ENCODE results near the gene PFAS. TPM values are rescaled to one million over a fixed set of nuclear protein-coding genes. Genes with fewer than 3 reads are reported as not detected.

PFAS gene
- total RNA-seq, 1 donor from 2014 or later = 28.3 TPM

DNA sequence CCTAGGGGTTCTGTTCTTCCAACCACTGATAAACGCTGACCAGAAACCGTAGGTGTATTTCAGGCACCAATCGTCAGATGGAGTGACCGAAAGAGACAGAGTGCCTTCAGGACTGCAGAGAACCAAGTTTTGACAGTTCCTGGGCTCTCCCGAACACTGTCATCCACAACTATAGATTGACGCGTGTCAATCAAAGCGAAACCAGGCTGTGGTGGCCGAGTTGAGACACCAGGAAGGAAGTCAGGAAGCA lies 26.8 kb upstream of the PFAS start:
- TF ChIP-seq, protein P1, sequence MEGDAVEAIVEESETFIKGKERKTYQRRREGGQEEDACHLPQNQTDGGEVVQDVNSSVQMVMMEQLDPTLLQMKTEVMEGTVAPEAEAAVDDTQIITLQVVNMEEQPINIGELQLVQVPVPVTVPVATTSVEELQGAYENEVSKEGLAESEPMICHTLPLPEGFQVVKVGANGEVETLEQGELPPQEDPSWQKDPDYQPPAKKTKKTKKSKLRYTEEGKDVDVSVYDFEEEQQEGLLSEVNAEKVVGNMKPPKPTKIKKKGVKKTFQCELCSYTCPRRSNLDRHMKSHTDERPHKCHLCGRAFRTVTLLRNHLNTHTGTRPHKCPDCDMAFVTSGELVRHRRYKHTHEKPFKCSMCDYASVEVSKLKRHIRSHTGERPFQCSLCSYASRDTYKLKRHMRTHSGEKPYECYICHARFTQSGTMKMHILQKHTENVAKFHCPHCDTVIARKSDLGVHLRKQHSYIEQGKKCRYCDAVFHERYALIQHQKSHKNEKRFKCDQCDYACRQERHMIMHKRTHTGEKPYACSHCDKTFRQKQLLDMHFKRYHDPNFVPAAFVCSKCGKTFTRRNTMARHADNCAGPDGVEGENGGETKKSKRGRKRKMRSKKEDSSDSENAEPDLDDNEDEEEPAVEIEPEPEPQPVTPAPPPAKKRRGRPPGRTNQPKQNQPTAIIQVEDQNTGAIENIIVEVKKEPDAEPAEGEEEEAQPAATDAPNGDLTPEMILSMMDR (IDR thresholded peaks at IDR 0.05) = no peak
- H3K36me3 ChIP-seq = peaks cover 2% of the 10 kb centered on the region
- intact Hi-C loops (cut with DNase I) = no loop called here
- no peaks in the 10 kb centered on the region for H3K9me3 ChIP-seq
- H3K27me3 ChIP-seq = no peaks in the 10 kb centered on the region
- ATAC-seq (peak; percentile 50), DNase-seq (no peak)
- H3K4me1 ChIP-seq = peaks cover 24% of the 10 kb centered on the region
- peak overlapping the region; percentile 96 for H3K27ac ChIP-seq
- peak overlapping the region; percentile 69 for H3K4me3 ChIP-seq

- Histone ChIP-seq H3K4me1 (peaks cover 26% of the 10 kb centered on the region), H3K27me3 (no peaks in the 10 kb centered on the region), H3K9me3 (no peaks in the 10 kb centered on the region), H3K4me3 (peak overlapping the region; percentile 69), H3K27ac (peak overlapping the region; percentile 96), H3K36me3 (peaks cover 7% of the 10 kb centered on the region)
- ATAC-seq (peak; percentile 83), DNase-seq (peak; percentile 97)
- TF ChIP-seq, protein P1 (IDR thresholded peaks at IDR 0.05) = no peak
- intact Hi-C loops (cut with DNase I) = no loop called here
Measured at GRCh38 chr17:8222630-8223355, 26.3 kb upstream of the PFAS start.

DNA sequence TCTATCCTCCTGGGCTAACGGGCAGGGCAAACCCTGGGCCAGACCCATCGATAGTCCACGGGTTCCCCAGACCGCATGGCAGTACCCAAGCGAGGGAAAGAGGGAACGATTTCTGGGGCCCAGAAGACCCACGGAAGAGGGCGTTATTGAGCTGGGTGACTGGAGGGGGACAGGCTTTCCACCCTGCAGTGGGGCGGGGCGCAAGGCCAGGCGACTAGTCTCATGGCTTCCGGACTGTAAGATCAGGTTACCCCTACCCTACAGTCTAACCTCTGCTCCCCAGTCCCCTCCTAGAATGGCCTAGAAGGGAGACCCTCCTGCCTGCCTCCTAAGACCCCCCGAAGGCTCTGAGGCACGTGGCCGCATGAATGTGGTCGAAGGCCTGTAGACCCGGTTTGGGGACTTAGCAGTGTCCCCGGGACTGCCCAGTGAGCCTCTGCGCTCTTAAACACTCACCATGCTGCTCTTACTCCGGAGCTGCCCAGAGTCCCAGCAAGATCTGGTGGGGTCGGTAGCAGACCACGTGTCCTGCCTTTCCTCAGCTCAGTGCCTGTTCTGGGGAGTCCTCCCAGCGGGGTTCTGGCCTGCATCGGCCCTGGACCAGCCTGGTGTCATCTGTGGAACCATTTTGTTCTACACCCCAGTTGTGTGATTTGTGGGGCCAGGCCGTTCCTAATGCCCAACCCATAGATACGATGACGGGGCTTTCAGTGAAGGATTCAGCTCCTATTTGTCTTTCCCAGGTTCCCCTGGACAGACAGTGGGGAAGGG lies 25.5 kb upstream of the PFAS start:
- Histone ChIP-seq H3K27ac (peak overlapping the region; percentile 96), H3K27me3 (no peaks in the 10 kb centered on the region), H3K9me3 (no peaks in the 10 kb centered on the region), H3K36me3 (peaks cover 15% of the 10 kb centered on the region), H3K4me3 (peak overlapping the region; percentile 69), H3K4me1 (peaks cover 26% of the 10 kb centered on the region)
- TF ChIP-seq, protein P1 (IDR thresholded peaks at IDR 0.05) = peak; percentile 20
- peak; percentile 34 for ATAC-seq
- peak; percentile 84 for DNase-seq
- intact Hi-C loops (cut with DNase I) = no loop called here

GRCh38 chr17:8224891-8225812 lies 23.9 kb upstream of the PFAS start:
- Histone ChIP-seq H3K9me3 (no peaks in the 10 kb centered on the region), H3K4me1 (peaks cover 25% of the 10 kb centered on the region), H3K27ac (no peak overlapping the region), H3K36me3 (peaks cover 31% of the 10 kb centered on the region), H3K27me3 (no peaks in the 10 kb centered on the region), H3K4me3 (no peak overlapping the region)
- ATAC-seq = no peak
- DNase-seq = no peak
- TF ChIP-seq, protein P1 (IDR thresholded peaks at IDR 0.05) = no peak
- intact Hi-C loops (cut with DNase I) = no loop called here

GRCh38 chr17:8225813-8226535 lies 23.1 kb upstream of the PFAS start:
- intact Hi-C loops (cut with DNase I) = no loop called here
- DNase-seq = no peak
- H3K36me3 ChIP-seq = peaks cover 39% of the 10 kb centered on the region

More at GRCh38 chr17:8225813-8226535, 23.1 kb upstream of the PFAS start:
- ATAC-seq = no peak
- no peaks in the 10 kb centered on the region for H3K27me3 ChIP-seq
- peaks cover 20% of the 10 kb centered on the region for H3K4me1 ChIP-seq
- peak overlapping the region; percentile 32 for H3K4me3 ChIP-seq
- TF ChIP-seq, protein P1 (IDR thresholded peaks at IDR 0.05) = no peak
- no peaks in the 10 kb centered on the region for H3K9me3 ChIP-seq
- H3K27ac ChIP-seq = peak overlapping the region; percentile 15

All from upper lobe of right lung (tissue), 1 donor.